Measurements from ENCODE around the gene PLXNC1.
A peak's percentile ranks its signal among the peaks of the same experiment; 100 is the strongest.

The PLXNC1 gene

GRCh38 chr12:94208622-94208966, 60.2 kb downstream of the PLXNC1 start:
- H3K4me1 ChIP-seq (ENCODE audit: low read depth, poor library complexity, severe bottlenecking): peaks cover 55% of the 10 kb centered on the region
- H3K9ac ChIP-seq: peak overlapping the region; percentile 87
- no peak for TF ChIP-seq CTCF (conservative IDR thresholded peaks at IDR 0.05; ENCODE audit: low read depth, low read length)
- H2AFZ ChIP-seq (ENCODE audit: low read depth): peak overlapping the region; percentile 72
- peak overlapping the region; percentile 88 for H3K4me2 ChIP-seq
- peak overlapping the region; percentile 98 for H3K27ac ChIP-seq
- H3K4me3 ChIP-seq (IDR thresholded peaks at IDR 0.05; ENCODE audit: insufficient read depth, low read depth, low read length): no peak overlapping the region
- no peaks in the 10 kb centered on the region for H3K36me3 ChIP-seq (ENCODE audit: insufficient read depth)
- H3K79me2 ChIP-seq (ENCODE audit: insufficient read depth, low read depth): no peaks in the 10 kb centered on the region
- H4K20me1 ChIP-seq (ENCODE audit: insufficient read depth): no peaks in the 10 kb centered on the region
- no peaks in the 10 kb centered on the region for H3K27me3 ChIP-seq (ENCODE audit: insufficient read depth, low read depth)

GRCh38 chr12:94209240-94209639, 60.9 kb downstream of the PLXNC1 start:
- TF ChIP-seq CTCF (conservative IDR thresholded peaks at IDR 0.05; ENCODE audit: low read depth, low read length): no peak
- Histone ChIP-seq H3K4me2 (peak overlapping the region; percentile 88), H3K27me3 (ENCODE audit: insufficient read depth, low read depth) (no peaks in the 10 kb centered on the region), H3K4me1 (ENCODE audit: low read depth, poor library complexity, severe bottlenecking) (peaks cover 50% of the 10 kb centered on the region), H2AFZ (ENCODE audit: low read depth) (peak overlapping the region; percentile 72; the same call in 1 of the 2 replicates), H4K20me1 (ENCODE audit: insufficient read depth) (no peaks in the 10 kb centered on the region), H3K36me3 (ENCODE audit: insufficient read depth) (no peaks in the 10 kb centered on the region), H3K27ac (peak overlapping the region; percentile 98), H3K4me3 (IDR thresholded peaks at IDR 0.05; ENCODE audit: insufficient read depth, low read depth, low read length) (no peak overlapping the region), H3K9ac (peak overlapping the region; percentile 87; the same call in 1 of the 2 replicates), H3K79me2 (ENCODE audit: insufficient read depth, low read depth) (no peaks in the 10 kb centered on the region)

DNA sequence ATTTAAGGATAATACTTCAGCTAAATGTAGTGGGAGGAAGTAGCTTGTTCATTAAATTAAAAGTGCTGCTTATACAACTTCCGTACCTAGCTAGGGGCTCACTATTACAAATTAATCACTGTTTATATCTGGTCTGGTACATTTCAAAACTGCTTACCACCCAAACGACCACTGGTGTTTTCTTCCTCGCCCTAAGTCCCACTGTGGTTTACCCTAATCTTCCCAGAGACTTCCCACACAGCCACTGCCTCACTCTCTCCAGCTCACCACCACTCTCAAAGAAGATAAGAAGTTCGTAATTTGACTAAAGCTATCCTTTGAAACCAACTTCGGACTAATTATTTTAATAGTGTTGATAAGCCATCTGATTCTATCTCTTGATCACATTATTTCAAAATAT, 62.6 kb downstream of the PLXNC1 start:
- Histone ChIP-seq H3K4me3 (IDR thresholded peaks at IDR 0.05; ENCODE audit: insufficient read depth, low read depth, low read length) (no peak overlapping the region), H3K79me2 (ENCODE audit: insufficient read depth, low read depth) (no peaks in the 10 kb centered on the region), H4K20me1 (ENCODE audit: insufficient read depth) (no peaks in the 10 kb centered on the region), H3K9ac (no peak overlapping the region), H3K4me1 (ENCODE audit: low read depth, poor library complexity, severe bottlenecking) (peaks cover 32% of the 10 kb centered on the region), H3K27ac (no peak overlapping the region), H3K4me2 (no peak overlapping the region), H3K36me3 (ENCODE audit: insufficient read depth) (no peaks in the 10 kb centered on the region), H3K27me3 (ENCODE audit: insufficient read depth, low read depth) (no peaks in the 10 kb centered on the region), H2AFZ (ENCODE audit: low read depth) (no peak overlapping the region)
- TF ChIP-seq CTCF (conservative IDR thresholded peaks at IDR 0.05; ENCODE audit: low read depth, low read length): no peak

- no peaks in the 10 kb centered on the region for H3K79me2 ChIP-seq (ENCODE audit: insufficient read depth, low read depth)
- no peak for TF ChIP-seq CTCF (conservative IDR thresholded peaks at IDR 0.05; ENCODE audit: low read depth, low read length)
- no peaks in the 10 kb centered on the region for H3K4me1 ChIP-seq (ENCODE audit: low read depth, poor library complexity, severe bottlenecking)
- H3K9ac ChIP-seq: no peak overlapping the region
- no peak overlapping the region for H2AFZ ChIP-seq (ENCODE audit: low read depth)
- H3K4me3 ChIP-seq (IDR thresholded peaks at IDR 0.05; ENCODE audit: insufficient read depth, low read depth, low read length): no peak overlapping the region
- no peaks in the 10 kb centered on the region for H3K27me3 ChIP-seq (ENCODE audit: insufficient read depth, low read depth)
- no peak overlapping the region for H3K4me2 ChIP-seq
- H3K36me3 ChIP-seq (ENCODE audit: insufficient read depth): no peaks in the 10 kb centered on the region
- no peak overlapping the region for H3K27ac ChIP-seq
- H4K20me1 ChIP-seq (ENCODE audit: insufficient read depth): no peaks in the 10 kb centered on the region
Observed at GRCh38 chr12:94218233-94218632, 69.9 kb downstream of the PLXNC1 start.
